ENCODE results near the gene THPO.

THPO gene

DNA sequence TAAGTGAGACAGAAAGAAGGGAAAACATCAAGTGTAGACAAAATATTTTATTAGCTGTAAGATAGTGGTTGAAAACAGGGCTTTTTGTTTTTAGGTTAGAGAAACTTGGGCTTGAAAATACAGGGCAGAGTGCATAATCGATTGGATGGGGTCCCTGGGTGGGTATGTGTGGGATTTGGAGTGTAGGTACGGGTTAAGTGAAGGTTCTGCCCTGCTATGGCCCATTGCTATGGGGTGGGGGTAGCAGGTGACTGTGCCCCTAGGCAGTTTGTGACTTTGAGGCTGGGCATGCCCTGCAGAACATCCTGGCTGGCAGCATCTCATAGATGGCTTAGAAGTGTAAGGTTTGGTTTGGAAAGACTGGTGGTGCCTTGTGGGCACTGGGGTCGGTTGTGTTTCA, 44.3 kb downstream of the THPO start:
- CTCF ChIA-PET, result interaction anchor here (0.7 kb wide), 1 partner anchor 21 kb away, joined by 4 read pairs; no protein-coding TSS in a partner anchor
- POLR2A ChIA-PET (ENCODE audit: low non-redundant PET), result no interaction called here
- peak overlapping the region; percentile 94 for H3K27ac ChIP-seq
- no peak for DNase-seq (ENCODE audit: low spot score)
- TF ChIP-seq, protein P1, sequence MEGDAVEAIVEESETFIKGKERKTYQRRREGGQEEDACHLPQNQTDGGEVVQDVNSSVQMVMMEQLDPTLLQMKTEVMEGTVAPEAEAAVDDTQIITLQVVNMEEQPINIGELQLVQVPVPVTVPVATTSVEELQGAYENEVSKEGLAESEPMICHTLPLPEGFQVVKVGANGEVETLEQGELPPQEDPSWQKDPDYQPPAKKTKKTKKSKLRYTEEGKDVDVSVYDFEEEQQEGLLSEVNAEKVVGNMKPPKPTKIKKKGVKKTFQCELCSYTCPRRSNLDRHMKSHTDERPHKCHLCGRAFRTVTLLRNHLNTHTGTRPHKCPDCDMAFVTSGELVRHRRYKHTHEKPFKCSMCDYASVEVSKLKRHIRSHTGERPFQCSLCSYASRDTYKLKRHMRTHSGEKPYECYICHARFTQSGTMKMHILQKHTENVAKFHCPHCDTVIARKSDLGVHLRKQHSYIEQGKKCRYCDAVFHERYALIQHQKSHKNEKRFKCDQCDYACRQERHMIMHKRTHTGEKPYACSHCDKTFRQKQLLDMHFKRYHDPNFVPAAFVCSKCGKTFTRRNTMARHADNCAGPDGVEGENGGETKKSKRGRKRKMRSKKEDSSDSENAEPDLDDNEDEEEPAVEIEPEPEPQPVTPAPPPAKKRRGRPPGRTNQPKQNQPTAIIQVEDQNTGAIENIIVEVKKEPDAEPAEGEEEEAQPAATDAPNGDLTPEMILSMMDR (conservative IDR thresholded peaks at IDR 0.05; ENCODE audit: low read depth), result no peak

DNA sequence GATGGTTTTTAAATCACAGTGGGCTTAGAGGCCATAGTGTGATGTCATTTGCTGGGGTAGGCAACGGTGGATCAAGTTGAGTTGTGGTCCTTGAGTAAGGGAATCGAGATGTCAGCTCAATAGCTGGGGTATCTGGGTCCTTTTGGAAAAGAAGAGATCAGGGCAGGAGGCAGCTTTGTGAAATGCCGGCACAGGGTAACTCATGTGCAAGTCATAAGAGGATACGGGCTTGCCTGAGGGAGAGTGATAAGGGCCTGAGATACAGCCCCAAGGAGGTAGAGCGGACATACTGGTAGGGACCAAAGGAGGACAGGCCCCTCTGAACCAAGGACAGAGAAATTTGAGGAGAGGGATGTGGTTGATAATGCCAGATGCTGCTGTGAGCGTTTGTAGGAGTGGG, 44.8 kb downstream of the THPO start:
- ChIA-PET CTCF (interaction anchor here (0.7 kb wide), 1 partner anchor 22 kb away, joined by 4 read pairs; no protein-coding TSS in a partner anchor), POLR2A (ENCODE audit: low non-redundant PET) (no interaction called here)
- peak overlapping the region; percentile 94 for H3K27ac ChIP-seq
- TF ChIP-seq, protein P1 (conservative IDR thresholded peaks at IDR 0.05; ENCODE audit: low read depth), result no peak
- DNase-seq (ENCODE audit: low spot score), result no peak

DNA sequence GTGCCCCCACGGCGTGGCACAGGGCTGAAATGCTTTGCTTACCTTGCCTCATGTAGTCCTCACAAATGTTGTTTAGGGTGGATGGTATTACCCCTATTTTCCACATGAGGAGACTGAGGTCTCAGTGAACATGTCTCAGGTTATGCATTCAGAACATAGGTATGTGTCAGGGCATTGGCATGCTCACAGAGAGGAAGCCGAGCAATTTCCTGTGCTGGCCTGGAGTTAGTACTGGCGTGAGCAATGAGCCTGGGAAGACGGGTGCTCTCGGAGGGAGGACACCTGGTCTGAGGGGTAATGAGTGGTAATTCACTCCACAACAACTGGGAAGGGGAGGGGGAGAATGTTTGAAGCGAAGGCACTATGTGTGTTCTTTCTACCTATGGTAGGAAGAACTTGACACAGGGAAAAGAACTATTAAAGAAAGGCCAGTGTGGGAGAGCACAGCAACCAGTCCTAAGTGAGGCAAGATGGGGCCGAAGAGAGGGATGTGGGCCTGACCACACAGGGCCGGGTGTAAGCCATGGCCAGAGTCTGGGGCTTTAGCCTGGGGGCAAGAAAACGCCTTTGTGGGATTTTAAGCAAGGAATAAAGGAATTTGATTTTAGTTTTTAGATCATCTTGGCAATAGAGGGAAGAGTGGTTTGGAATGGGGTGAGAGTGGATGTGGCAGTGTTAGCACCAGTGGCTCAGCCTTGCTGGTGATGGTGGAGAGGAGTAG, 45.5 kb downstream of the THPO start:
- TF ChIP-seq, protein P1 (conservative IDR thresholded peaks at IDR 0.05; ENCODE audit: low read depth), result no peak
- CTCF ChIA-PET, result no interaction called here
- DNase-seq (ENCODE audit: low spot score), result peak; percentile 85
- H3K27ac ChIP-seq, result peak overlapping the region; percentile 94
- POLR2A ChIA-PET (ENCODE audit: low non-redundant PET), result no interaction called here

DNA sequence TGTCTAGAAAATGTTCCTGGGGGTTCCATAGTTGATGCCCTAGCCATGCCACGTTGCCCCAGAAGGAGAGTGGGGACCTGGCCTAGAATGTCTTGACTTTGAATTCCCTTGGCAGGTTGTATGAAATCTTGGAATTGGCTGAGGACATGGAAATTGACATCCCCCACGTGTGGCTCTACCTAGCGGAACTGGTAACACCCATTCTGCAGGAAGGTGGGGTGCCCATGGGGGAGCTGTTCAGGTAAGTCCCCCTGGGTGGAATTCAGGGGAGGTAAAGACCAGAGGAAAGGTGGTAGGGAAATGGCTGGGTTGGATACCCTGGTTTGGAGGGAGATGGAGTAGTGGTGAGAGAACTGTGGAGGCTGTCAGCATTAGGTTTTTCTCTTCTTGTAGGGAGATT, 49.5 kb downstream of the THPO start:
- H3K27ac ChIP-seq, result peak overlapping the region; percentile 53
- ChIA-PET CTCF (interaction anchor here (1.2 kb wide), 1 partner anchor 25 kb away, joined by 3 read pairs; no protein-coding TSS in a partner anchor), POLR2A (ENCODE audit: low non-redundant PET) (no interaction called here)
- no peak for DNase-seq (ENCODE audit: low spot score)
- TF ChIP-seq, protein P1 (conservative IDR thresholded peaks at IDR 0.05; ENCODE audit: low read depth), result no peak

DNA sequence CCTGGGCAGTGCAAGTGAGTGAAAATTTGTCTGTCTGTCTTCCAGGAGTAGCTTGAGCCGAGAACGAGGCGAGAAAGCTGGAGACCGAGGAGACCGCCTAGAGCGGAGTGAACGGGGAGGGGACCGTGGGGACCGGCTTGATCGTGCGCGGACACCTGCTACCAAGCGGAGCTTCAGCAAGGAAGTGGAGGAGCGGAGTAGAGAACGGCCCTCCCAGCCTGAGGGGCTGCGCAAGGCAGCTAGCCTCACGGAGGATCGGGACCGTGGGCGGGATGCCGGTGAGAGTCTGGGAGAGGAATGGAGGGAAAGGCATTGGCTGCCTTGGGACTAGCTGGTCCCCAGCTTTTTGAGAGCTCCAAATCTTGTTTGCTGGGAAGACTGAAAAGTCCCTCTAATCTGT, 50.8 kb downstream of the THPO start:
- no peak for DNase-seq (ENCODE audit: low spot score)
- CTCF ChIA-PET, result interaction anchor here (0.6 kb wide), 1 partner anchor 12 kb away, joined by 3 read pairs; no protein-coding TSS in a partner anchor
- peak overlapping the region; percentile 53 for H3K27ac ChIP-seq
- TF ChIP-seq, protein P1 (conservative IDR thresholded peaks at IDR 0.05; ENCODE audit: low read depth), result no peak
- POLR2A ChIA-PET (ENCODE audit: low non-redundant PET), result no interaction called here

DNA sequence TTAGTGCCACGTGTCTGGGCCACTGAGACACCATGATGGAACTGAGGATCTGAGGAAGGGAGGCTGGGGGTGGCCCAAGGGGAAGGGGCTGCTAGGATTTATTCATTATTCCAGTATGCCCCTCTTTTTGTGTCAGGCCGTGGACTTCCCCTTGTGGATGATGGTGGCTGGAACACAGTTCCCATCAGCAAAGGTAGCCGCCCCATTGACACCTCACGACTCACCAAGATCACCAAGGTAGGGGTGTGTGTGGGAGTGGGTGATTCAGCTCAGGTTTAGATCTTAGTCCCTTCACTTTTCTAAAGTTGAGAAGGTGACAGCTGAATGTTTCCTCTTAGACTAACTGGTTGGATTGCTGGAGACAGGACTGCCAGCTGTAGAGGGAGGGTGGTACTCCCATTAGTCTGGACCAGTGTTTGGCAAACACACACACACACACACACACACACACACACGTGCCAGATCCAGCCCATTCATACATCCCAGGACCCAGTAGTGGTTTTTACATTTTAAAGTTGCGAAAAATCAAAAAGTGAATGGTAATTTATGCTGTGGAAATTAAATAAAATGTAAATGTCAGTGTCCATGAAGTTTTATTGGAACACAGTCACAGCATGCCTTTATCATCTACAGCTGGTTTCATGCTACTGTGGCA, 52.2 kb downstream of the THPO start:
- CTCF ChIA-PET, result no interaction called here
- no peak for DNase-seq (ENCODE audit: low spot score)
- H3K27ac ChIP-seq, result peak overlapping the region; percentile 26
- POLR2A ChIA-PET (ENCODE audit: low non-redundant PET), result no interaction called here
- TF ChIP-seq, protein P1 (conservative IDR thresholded peaks at IDR 0.05; ENCODE audit: low read depth), result no peak

Measured in RWPE1 (cell line).